Loucy (cell line): Measurements from ENCODE around the gene CENPA.

Experiments
- H2AFZ ChIP-seq: fragments of 200-600 bp; sonication (generic); 2 replicates; pipeline ENCODE4 v1.6.0; 2016; ENCODE audit warnings: antibody characterized with exemption, mild to moderate bottlenecking, low read length, moderate library complexity
- H3F3A ChIP-seq: fragments of 200-600 bp; 2 replicates; pipeline ENCODE4 v1.6.0; 2016; ENCODE audit warnings: antibody characterized with exemption, low read depth, mild to moderate bottlenecking
- H3K27me3 ChIP-seq: fragments of 200-600 bp; sonication (generic); 2 replicates; pipeline ENCODE4 v1.6.1; 2014; ENCODE audit warnings: low read length, mild to moderate bottlenecking; ENCODE audit not compliant: insufficient read depth, poor library complexity, severe bottlenecking
- H3K36me3 ChIP-seq: fragments of 200-600 bp; sonication (generic); 2 replicates; pipeline ENCODE4 v1.6.1; 2016; ENCODE audit warnings: low read length; ENCODE audit not compliant: insufficient read depth
- H3K4me1 ChIP-seq: fragments of 200-600 bp; sonication (generic); 2 replicates; pipeline ENCODE4 v1.5.1; 2014; ENCODE audit warnings: low read length, mild to moderate bottlenecking; ENCODE audit not compliant: insufficient read depth, poor library complexity, severe bottlenecking
- H3K4me2 ChIP-seq: fragments of 200-600 bp; sonication (generic); 2 replicates; pipeline ENCODE4 v1.6.0; 2014; ENCODE audit warnings: antibody characterized with exemption, low read length, low read depth, mild to moderate bottlenecking; ENCODE audit not compliant: poor library complexity, severe bottlenecking
- H3K4me3 ChIP-seq: fragments of 200-600 bp; sonication (generic); 2 replicates; pipeline ENCODE4 v1.5.1; 2014; ENCODE audit warnings: low read length, mild to moderate bottlenecking, mixed read lengths; ENCODE audit not compliant: poor library complexity, severe bottlenecking
- H3K79me2 ChIP-seq: fragments of 200-600 bp; sonication (generic); 2 replicates; pipeline ENCODE4 v1.6.1; 2014; ENCODE audit warnings: low read length; ENCODE audit not compliant: insufficient read depth
- H3K9ac ChIP-seq: fragments of 200-600 bp; sonication (generic); 2 replicates; pipeline ENCODE4 v1.6.0; 2014; ENCODE audit warnings: mild to moderate bottlenecking, low read depth, low read length, moderate library complexity; ENCODE audit not compliant: poor library complexity, severe bottlenecking
- H3K9me2 ChIP-seq: fragments of 200-600 bp; sonication (generic); replicated peaks from 2 replicates; pipeline ENCODE4 v1.6.1; 2016; ENCODE audit warnings: low read depth, low read length, mixed read lengths
- H3K9me3 ChIP-seq: fragments of 200-600 bp; sonication (generic); 2 replicates; pipeline ENCODE4 v1.6.1; 2014; ENCODE audit warnings: mild to moderate bottlenecking, antibody characterized with exemption, low read length, low read depth; ENCODE audit not compliant: insufficient read depth
- H4K20me1 ChIP-seq: fragments of 200-600 bp; sonication (generic); 2 replicates; pipeline ENCODE4 v1.6.0; 2014; ENCODE audit warnings: antibody characterized with exemption, low read length, mild to moderate bottlenecking; ENCODE audit not compliant: insufficient read depth, poor library complexity, severe bottlenecking
- CTCF ChIP-seq: fragments of 200-600 bp; sonication (generic); conservative IDR thresholded peaks from 2 replicates; pipeline ENCODE4 v1.5.1; 2014; ENCODE audit warnings: mild to moderate bottlenecking, antibody characterized with exemption, low read length
- EZH2phosphoT487 ChIP-seq: fragments of 200-600 bp; IDR thresholded peaks from 2 replicates; pipeline ENCODE4 v1.6.1; 2018; ENCODE audit warnings: antibody characterized with exemption, mild to moderate bottlenecking, moderate library complexity, borderline replicate concordance

Gene CENPA

GRCh38 chr2:26767894-26768487, 17.9 kb upstream of the CENPA start:
- no peaks in the 10 kb centered on the region for H3K9me3 ChIP-seq
- H3F3A ChIP-seq, result no peaks in the 10 kb centered on the region
- H3K4me2 ChIP-seq, result peak overlapping the region; percentile 21
- peaks cover 12% of the 10 kb centered on the region for H4K20me1 ChIP-seq
- no peak overlapping the region for H3K4me3 ChIP-seq
- no peak overlapping the region for H2AFZ ChIP-seq
- peaks cover 36% of the 10 kb centered on the region for H3K79me2 ChIP-seq
- H3K9ac ChIP-seq, result no peak overlapping the region
- H3K36me3 ChIP-seq, result no peaks in the 10 kb centered on the region
- no peaks in the 10 kb centered on the region for H3K9me2 ChIP-seq
- TF ChIP-seq CTCF, result no peak
- no peak for TF ChIP-seq EZH2phosphoT487
- peaks cover 61% of the 10 kb centered on the region for H3K4me1 ChIP-seq
- no peaks in the 10 kb centered on the region for H3K27me3 ChIP-seq

- no peak for TF ChIP-seq EZH2phosphoT487
- TF ChIP-seq CTCF, result no peak
- Histone ChIP-seq H3K36me3 (no peaks in the 10 kb centered on the region), H3K9me2 (no peaks in the 10 kb centered on the region), H3K4me3 (no peak overlapping the region), H3K9ac (no peak overlapping the region), H3K9me3 (no peaks in the 10 kb centered on the region), H2AFZ (no peak overlapping the region), H3K27me3 (no peaks in the 10 kb centered on the region), H3F3A (no peaks in the 10 kb centered on the region), H4K20me1 (peaks cover 12% of the 10 kb centered on the region), H3K79me2 (peaks cover 36% of the 10 kb centered on the region), H3K4me1 (peaks cover 61% of the 10 kb centered on the region), H3K4me2 (peak overlapping the region; percentile 48)
Measured at GRCh38 chr2:26768759-26769088, 17.1 kb upstream of the CENPA start.

GRCh38 chr2:26769089-26769761, 16.6 kb upstream of the CENPA start:
- H3K27me3 ChIP-seq, result no peaks in the 10 kb centered on the region
- no peaks in the 10 kb centered on the region; the same call in 1 of the 2 replicates for H3K36me3 ChIP-seq
- H3K9ac ChIP-seq, result peak overlapping the region; percentile 45
- peaks cover 35% of the 10 kb centered on the region for H3K79me2 ChIP-seq
- no peak overlapping the region for H3K4me3 ChIP-seq
- H2AFZ ChIP-seq, result no peak overlapping the region
- peaks cover 59% of the 10 kb centered on the region for H3K4me1 ChIP-seq
- TF ChIP-seq CTCF (no peak), EZH2phosphoT487 (no peak)
- peak overlapping the region; percentile 48 for H3K4me2 ChIP-seq
- no peaks in the 10 kb centered on the region for H3F3A ChIP-seq
- no peaks in the 10 kb centered on the region for H3K9me2 ChIP-seq
- H3K9me3 ChIP-seq, result no peaks in the 10 kb centered on the region
- H4K20me1 ChIP-seq, result peaks cover 12% of the 10 kb centered on the region
